SIG-M5 treated with dmso at 0.1 percent for 504 hours (cell line): ENCODE measurements around the gene PDGFD.

Experiments
- DNase-seq: peaks from one replicate; lab custom pipeline; 2025; ENCODE audit not compliant: unreplicated experiment; lab: John Stamatoyannopoulos, UW

Gene PDGFD

DNA sequence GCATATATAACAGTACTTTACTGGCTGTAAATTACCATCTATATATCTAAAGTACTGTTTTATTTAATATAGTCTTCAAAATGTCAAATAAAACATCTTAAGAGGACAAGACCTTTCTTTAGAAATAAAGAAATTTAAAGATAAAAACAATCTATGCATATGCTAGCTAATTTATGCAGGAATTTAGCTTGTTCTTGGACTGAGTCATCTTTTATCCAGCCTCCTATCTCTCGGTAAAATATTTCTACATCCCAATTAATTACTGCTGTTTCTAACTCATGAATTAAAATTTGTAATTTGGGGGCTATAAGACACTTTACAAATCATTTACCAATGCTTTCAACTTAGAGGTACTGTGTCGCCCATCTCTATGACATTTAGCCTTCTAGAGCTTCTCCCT lies 200.3 kb downstream of the PDGFD start:
- DNase-seq, result no peak

DNA sequence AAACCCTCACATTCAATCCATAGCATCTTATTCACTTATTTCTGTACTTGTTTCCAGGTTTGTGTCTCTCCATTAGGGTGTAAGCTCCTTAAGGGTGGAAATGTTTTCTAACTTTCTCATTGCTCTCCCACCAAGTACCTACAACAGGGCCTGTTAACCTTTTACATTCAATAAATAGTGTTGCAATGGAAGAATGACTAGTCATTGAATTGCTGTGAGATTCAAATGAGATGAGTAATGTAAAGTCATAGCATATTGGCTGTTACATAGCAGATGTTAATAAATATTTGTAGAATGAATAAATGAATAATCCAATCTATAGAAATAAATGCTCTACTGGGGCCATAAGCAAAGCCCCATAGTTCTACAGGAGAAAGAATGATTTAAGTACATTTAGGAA lies 202.9 kb downstream of the PDGFD start:
- no peak for DNase-seq

- no peak for DNase-seq
These were observed 203.8 kb downstream of the PDGFD start for GRCh38 chr11:103960108-103960507.

DNA sequence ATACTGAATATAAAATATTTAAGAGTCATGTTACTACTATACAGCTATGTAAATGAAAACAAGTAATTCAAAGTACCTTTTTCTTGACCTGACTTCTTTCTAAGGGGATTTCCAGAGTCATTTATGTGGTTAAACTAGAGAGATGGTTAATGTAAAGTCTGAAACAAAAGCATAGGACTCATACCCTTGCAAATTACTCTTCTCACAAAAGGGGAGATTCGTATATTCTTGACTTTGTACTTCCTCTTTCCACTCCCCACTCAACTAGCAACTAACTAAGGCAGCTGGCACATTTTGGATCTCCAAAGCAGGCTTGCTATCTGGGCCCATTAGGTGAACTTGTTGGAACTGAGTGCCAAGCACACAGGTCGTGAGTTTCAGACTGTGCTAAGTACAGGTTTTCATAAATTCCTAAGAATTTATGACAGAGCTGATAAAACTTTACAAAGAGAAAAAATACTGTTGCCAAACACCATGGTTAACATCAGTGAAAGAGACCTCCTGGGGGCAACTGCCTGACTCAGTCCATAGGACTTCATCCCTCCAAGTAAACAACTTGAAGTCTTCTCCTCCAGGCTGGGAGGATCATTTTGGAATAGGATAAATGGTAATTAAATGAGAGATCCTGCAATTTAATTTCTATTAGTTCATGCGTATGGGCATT lies 204.5 kb downstream of the PDGFD start:
- DNase-seq, result no peak

- DNase-seq, result no peak
These were observed 205.3 kb downstream of the PDGFD start for GRCh38 chr11:103958475-103959215.

DNA sequence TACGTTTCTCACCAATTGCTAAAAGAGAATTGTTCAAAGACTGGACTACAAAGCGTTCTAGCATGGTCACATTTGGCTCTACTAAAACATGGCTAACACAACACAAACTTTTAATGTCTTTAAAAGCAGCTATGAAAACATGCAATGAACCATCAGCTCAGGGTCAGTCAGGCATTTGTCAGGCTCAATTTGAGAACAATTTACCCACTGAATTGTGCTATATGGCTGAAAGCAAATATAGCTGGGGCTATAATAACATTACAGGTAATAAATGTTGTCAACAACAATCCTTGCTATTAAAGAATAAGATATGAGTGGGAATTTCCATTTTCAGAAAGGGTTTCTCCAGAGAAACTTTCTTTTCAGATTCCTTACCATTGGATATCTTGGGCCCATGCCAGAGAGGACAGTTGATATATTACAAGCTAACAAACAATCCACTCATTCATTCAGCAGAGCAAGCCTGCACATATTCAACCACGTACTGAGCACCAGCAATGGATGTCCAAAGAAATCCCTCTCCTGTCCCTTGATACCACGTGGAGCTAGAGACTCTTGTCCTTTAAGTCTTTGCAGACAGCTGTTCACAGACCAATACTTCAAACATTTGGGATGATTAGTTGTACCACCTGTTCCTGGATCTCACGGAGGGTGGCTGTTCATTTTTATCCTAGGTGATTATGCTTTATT lies 210.0 kb downstream of the PDGFD start:
- DNase-seq, result no peak

DNA sequence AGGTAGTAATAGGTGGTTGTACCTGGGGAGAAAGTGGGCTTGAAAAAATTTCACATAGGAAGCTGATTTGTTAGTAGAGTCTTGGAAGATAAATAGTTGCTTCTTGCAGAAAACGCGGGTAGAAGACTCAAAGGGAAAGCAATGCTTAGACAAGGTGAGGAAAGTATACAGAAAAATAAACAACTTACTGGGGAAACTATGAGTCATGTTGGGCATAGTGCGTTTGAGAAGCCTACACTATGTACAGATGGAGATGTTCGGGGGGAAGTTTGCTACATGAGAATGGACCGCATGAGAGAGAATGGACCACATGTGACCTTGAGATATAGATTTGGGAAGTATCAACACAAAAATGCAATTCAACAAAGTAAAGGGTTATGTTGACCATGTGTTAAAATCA lies 214.2 kb downstream of the PDGFD start:
- no peak for DNase-seq

DNA sequence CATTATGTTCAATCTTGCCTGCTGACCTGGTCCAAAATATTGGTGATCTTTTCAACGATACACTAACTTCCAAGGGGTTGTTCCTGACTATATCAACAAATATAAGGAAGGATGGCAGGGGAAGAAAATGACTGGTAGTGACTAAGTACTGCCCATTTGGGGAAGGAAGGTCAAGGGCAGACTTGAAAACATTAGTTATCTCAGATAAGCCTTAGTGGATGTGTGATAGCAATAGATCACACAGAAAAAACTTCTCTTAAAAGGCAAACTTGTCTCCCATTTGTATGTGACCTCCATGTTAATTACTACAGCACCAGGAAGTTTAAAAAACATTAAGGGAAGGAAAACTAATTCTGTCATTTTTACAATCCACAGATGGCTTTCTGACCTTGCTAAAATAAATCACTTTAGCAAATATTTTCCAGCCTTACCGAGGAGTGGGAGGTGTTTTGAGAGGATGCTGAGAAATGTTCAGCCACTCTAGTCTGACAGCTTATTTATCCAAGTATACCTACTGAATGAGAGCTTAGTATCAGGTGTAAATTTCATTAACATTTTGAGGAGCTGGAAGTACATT lies 215.7 kb downstream of the PDGFD start:
- no peak for DNase-seq

DNA sequence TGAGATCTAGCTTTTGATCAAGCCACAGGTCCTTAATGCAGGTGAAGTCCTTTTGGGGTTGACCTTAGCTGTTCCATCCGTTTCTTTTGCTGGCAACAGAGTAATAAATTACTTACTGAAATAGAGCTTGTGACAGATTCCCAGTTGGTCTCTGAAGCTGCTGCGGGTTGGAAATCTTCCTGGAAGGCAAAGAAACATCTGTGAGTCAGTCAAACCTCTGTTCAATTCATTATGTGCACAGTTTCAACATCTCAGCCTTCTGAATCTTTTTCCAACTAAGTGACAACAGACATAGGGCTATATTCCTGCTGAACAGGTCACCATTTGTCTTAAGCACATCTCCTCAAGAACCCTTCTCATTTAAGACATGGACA lies 216.4 kb downstream of the PDGFD start:
- no peak for DNase-seq

- DNase-seq, result no peak
These were observed 217.0 kb downstream of the PDGFD start for GRCh38 chr11:103946793-103947545.

DNA sequence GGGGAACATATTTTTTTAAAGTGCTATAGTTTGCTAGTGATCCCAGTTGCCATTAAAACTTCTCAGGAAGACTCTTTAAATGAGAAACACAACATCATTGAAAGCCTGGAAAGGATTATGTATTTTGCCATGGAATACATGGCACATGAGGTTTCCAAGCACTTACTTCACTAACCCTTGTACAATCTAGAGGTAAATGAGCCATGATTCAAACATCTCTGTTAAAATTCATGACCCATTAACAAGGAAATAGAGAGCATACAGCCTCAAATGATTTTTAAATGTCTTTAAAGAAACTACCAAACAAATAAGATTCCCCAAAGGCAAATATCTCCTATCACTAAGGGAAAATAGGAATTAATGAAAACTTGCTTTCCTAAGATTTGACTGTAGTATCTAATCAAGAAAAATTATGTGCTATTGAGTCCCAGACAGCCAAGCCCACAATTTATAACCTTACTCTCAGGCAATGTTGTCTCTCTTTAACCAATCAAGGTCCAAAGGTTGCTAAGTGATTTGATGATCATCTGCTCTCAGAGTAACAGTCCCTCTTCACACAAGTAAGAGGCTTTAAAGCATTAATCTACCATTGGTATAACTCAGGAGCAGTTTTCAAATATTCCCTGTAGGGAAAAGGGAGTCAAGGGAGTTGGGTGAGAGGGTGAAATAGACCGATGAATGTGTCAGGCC lies 219.6 kb downstream of the PDGFD start:
- DNase-seq, result no peak

GRCh38 chr11:103942646-103943045 lies 221.3 kb downstream of the PDGFD start:
- DNase-seq, result no peak

DNA sequence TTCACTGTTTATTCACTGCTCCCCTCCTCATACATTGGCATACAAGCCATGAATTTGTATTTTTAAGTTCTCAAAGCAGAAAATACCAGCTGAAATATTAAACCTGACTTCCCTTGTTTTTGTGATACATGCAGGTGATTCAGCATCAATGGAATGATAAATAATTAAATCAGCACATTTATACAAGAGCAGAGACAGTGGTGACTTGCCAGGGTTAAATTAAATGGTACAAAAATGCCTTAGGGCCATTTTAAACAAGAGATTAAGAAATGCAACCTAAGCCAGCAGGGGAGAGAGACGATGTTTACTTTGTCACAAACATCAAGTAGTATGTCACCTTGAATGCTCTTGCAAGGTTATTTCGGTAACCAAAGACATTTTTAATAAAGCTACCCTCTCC lies 223.4 kb downstream of the PDGFD start:
- DNase-seq, result no peak

DNA sequence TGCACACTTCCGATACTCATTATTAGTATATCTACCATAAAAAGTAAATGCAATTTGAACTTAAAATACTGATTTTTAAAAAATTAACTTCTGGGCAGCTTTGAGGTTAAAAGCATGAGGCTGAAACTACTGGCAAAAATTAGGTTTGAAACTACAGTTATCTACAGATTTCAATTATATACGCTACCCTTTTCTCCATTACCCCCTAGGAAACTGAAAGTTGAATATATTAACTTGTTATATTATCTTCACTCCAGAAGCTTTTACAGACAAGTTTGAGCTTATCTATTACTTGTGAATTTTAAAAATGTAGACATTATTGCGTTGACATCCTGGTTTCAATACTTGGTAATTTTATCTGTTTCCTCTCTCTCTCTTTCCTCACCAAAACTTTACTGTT lies 224.3 kb downstream of the PDGFD start:
- no peak for DNase-seq

GRCh38 chr11:103936059-103936458 lies 227.9 kb downstream of the PDGFD start:
- no peak for DNase-seq

DNA sequence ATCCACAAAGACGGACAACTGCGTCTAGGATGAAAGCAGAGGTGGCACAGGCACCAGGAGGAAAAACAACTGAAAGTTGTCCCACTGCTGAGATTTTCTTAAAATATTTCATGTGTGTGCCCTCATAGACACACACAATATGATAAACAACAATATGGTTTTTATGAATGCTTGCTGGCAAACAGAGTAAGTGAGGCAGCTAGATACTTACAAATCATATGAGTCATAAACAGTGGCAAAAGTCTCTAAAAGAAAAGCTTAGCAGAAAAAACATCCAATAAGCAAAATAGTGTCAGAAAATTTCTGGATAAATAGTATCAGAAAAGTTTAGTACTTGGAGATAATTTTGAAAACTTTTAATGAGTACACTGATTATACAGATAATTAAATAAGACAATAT lies 228.7 kb downstream of the PDGFD start:
- no peak for DNase-seq

DNA sequence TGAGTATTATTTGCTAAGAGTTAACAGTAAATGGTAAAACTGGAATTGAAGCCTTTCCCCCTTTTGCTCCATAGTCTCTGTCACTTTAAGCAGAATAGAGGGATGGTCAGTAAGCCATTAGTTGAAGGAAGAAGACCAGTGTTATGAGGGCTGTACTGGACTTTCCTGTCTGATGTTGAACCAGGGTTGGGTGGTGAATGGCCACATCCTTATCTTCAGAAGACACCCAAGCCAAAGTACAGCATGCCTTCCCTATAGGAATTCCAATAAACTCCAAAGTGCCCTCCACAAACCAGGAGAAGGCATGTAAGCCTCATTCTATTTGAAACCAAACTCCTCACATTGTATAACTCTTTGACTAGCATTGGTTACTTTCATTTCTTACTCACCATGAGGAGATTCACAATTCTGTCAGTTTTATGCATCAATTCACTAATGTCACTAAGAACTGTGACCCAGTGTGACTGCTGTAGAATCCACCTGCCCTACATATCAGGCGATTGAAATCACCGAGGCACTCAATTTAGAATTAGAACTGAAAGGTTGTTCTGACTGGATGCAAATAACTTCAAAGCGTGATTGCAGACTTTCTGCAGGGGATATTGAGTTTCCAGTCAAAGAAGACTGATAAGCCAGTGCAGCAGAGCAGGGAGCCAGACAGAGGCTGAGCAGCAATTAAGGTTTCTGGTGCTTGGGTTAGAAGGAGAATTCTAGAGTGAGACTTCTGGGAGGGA lies 234.6 kb downstream of the PDGFD start:
- no peak for DNase-seq

GRCh38 chr11:103928802-103929161 lies 235.2 kb downstream of the PDGFD start:
- DNase-seq, result no peak

DNA sequence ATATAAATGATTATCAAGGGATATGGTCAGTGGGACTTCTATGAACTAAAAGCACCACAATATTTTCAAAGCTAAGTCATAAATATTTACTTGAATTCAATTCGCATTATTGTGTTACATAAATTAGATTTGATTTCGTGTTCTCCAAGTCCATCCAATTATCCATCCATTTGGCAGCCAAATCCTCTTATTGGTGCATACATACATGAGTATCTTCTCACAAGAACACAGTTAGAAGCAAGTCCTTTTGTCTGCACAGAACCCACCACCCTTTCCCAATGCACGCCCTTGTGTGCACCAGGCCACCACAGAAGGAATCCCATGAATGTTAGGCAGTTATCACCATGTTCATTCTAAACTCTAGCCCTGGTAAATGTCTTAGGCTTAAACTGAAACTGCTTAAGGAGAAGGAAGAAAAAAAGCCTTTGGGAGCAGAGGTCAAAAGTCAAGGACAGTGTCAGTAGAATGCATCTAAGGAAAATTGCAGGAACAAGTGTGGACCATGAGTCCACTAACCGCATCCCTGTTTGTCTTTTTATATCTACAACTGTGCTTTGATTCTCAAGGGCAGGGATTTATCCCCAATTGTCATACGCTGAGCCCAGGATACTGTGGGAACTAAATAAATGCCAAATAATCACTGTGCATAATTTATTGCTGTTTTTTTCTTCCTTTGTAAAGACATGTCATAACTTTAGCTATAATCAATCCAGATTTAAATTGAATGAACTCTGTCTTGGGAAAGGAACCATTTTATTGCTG lies 235.7 kb downstream of the PDGFD start:
- DNase-seq, result no peak
